GM23338 (cell line): ENCODE results near the gene OGG1. TPM values are rescaled to one million over a fixed set of nuclear protein-coding genes. Genes with fewer than 3 reads are reported as not detected.

ENCODE experiments used
- ATAC-seq: fragments of 200-7000 bp; cut with Tn5 transposase; 3 replicates; pipeline ENCODE4 v1.9.1; 2020
- DNase-seq: peaks from one replicate; pipeline ENCODE4 v3.0.0-alpha.2; 2015; ENCODE audit warnings: low spot score
- H2AFZ ChIP-seq: fragments of 200-600 bp; sonication (generic); 2 replicates; pipeline ENCODE4 v1.8.0; 2016; ENCODE audit warnings: antibody characterized with exemption, mild to moderate bottlenecking, moderate library complexity
- H3F3A ChIP-seq: fragments of 200-600 bp; sonication (generic); replicated peaks from 2 replicates; pipeline ENCODE4 v1.8.0; 2017; ENCODE audit warnings: antibody characterized with exemption, mixed run types, low read depth
- H3K27ac ChIP-seq: fragments of 200-600 bp; sonication (generic); 2 replicates; pipeline ENCODE4 v1.6.1; 2016; ENCODE audit warnings: low read depth
- H3K27me3 ChIP-seq: fragments of 200-600 bp; sonication (generic); 2 replicates; pipeline ENCODE4 v1.8.0; 2016; ENCODE audit warnings: mild to moderate bottlenecking, mixed run types, moderate library complexity; ENCODE audit not compliant: insufficient read depth
- H3K36me3 ChIP-seq: fragments of 200-600 bp; sonication (generic); 2 replicates; pipeline ENCODE4 v1.8.0; 2016; ENCODE audit warnings: mild to moderate bottlenecking; ENCODE audit not compliant: insufficient read depth
- H3K4me1 ChIP-seq: fragments of 200-600 bp; sonication (generic); 2 replicates; pipeline ENCODE4 v1.8.0; 2016; ENCODE audit warnings: mild to moderate bottlenecking, moderate library complexity; ENCODE audit not compliant: insufficient read depth
- H3K4me2 ChIP-seq: fragments of 200-600 bp; sonication (generic); 2 replicates; pipeline ENCODE4 v1.7.1; 2017; ENCODE audit warnings: mixed run types
- H3K4me3 ChIP-seq: fragments of 200-600 bp; sonication (generic); 2 replicates; pipeline ENCODE4 v1.6.1; 2016; ENCODE audit warnings: mixed run types
- H3K79me2 ChIP-seq: fragments of 200-600 bp; sonication (generic); replicated peaks from 2 replicates; pipeline ENCODE4 v1.8.0; 2017; ENCODE audit warnings: mild to moderate bottlenecking; ENCODE audit not compliant: insufficient read depth
- H3K9me2 ChIP-seq: fragments of 200-600 bp; sonication (generic); 2 replicates; pipeline ENCODE4 v1.8.0; 2017; ENCODE audit not compliant: insufficient read depth
- H4K20me1 ChIP-seq: fragments of 200-600 bp; sonication (generic); replicated peaks from 2 replicates; pipeline ENCODE4 v1.8.0; 2017; ENCODE audit warnings: mild to moderate bottlenecking; ENCODE audit not compliant: insufficient read depth
- H3K27ac Mint-ChIP-seq: 2 replicates; pipeline ENCODE4 v1.8.0; 2020; ENCODE audit warnings: inconsistent platforms, mild to moderate bottlenecking, moderate library complexity, mixed read lengths
- H3K27me3 Mint-ChIP-seq: 3 replicates; pipeline ENCODE4 v1.8.0; 2022; ENCODE audit warnings: low read depth, mild to moderate bottlenecking, moderate library complexity, mixed read lengths, inconsistent platforms; ENCODE audit not compliant: insufficient read depth, poor library complexity
- H3K36me3 Mint-ChIP-seq: 3 replicates; pipeline ENCODE4 v1.8.0; 2021; ENCODE audit warnings: low read depth, mild to moderate bottlenecking, inconsistent platforms, moderate library complexity, mixed read lengths
- H3K4me1 Mint-ChIP-seq: 3 replicates; pipeline ENCODE4 v1.8.0; 2020; ENCODE audit warnings: mild to moderate bottlenecking, inconsistent platforms, mixed read lengths
- H3K4me3 Mint-ChIP-seq: 3 replicates; pipeline ENCODE4 v1.8.0; 2021; ENCODE audit warnings: moderate library complexity, mild to moderate bottlenecking, inconsistent platforms, mixed read lengths
- H3K9me3 Mint-ChIP-seq: 3 replicates; pipeline ENCODE4 v1.8.0; 2020; ENCODE audit warnings: moderate library complexity, mild to moderate bottlenecking, inconsistent platforms, mixed read lengths
- CREB1 ChIP-seq: fragments of 250-450 bp; sonication (Bioruptor Pico); IDR thresholded peaks from 2 replicates; pipeline ENCODE4 v1.5.0; 2020; ENCODE audit warnings: low read depth, mild to moderate bottlenecking, moderate library complexity
- CTCF ChIP-seq, 2 experiments: fragments of 200-600 bp in 1 of 2; sonication (generic) in 1 of 2; conservative IDR thresholded peaks; 2 replicates each; pipeline versions ENCODE4 v1.5.1 to v1.6.1; 2016 to 2017; ENCODE audit warnings: antibody characterized with exemption in 2 of 2, low read depth in 2 of 2, mild to moderate bottlenecking in 2 of 2, moderate library complexity in 1 of 2
- EZH2 ChIP-seq: fragments of 200-600 bp; sonication (generic); IDR thresholded peaks from one replicate; pipeline ENCODE4 v1.8.0; 2017; ENCODE audit warnings: antibody characterized with exemption, mild to moderate bottlenecking, low read depth; ENCODE audit not compliant: unreplicated experiment
- EZH2phosphoT487 ChIP-seq: fragments of 200-600 bp; sonication (generic); IDR thresholded peaks from one replicate; pipeline ENCODE4 v1.8.1; 2018; ENCODE audit warnings: antibody characterized with exemption; ENCODE audit not compliant: unreplicated experiment
- JUNB ChIP-seq: IDR thresholded peaks from one replicate; pipeline ENCODE4 v1.6.1; 2016; ENCODE audit warnings: antibody characterized with exemption; ENCODE audit not compliant: unreplicated experiment
- NANOG ChIP-seq: IDR thresholded peaks from 2 replicates; pipeline ENCODE4 v1.6.1; 2016; ENCODE audit warnings: antibody characterized with exemption, borderline replicate concordance
- POLR2AphosphoS5 ChIP-seq: IDR thresholded peaks from 2 replicates; pipeline ENCODE4 v1.6.1; 2016; ENCODE audit warnings: antibody characterized with exemption, low read depth
- REST ChIP-seq: IDR thresholded peaks from one replicate; pipeline ENCODE4 v1.6.1; 2018; ENCODE audit warnings: antibody characterized with exemption; ENCODE audit not compliant: unreplicated experiment
- STAT1 ChIP-seq: IDR thresholded peaks from one replicate; pipeline ENCODE4 v1.6.1; 2016; ENCODE audit warnings: antibody characterized with exemption; ENCODE audit not compliant: unreplicated experiment
- ZNF114 ChIP-seq: fragments of 250-450 bp; sonication (Bioruptor Pico); IDR thresholded peaks from 2 replicates; pipeline ENCODE4 v1.5.0; 2020; ENCODE audit warnings: mild to moderate bottlenecking, moderate library complexity
- ZNF331 ChIP-seq: fragments of 250-450 bp; sonication (Bioruptor Pico); IDR thresholded peaks from 2 replicates; pipeline ENCODE4 v1.5.0; 2020; ENCODE audit warnings: low read depth, mild to moderate bottlenecking, moderate library complexity
- polyA plus RNA-seq: library from polyadenylated mRNA; unstranded; fragments of >200 nt; fragmentation: Nextera tagmentation; extraction: Ambion mirVana; gene quantifications from 2 replicates; pipeline ENCODE4 v1.2.1, GENCODE V29; 2016
- total RNA-seq: library from RNA; depleted of rRNA; stranded (reverse); fragments of >200 nt; shearing (Covaris generic); gene quantifications from 2 replicates; pipeline ENCODE4 v1.2.3, GENCODE V29; 2014
- TF ChIP-seq, protein P1 (sequence below): IDR thresholded peaks from 2 replicates; pipeline ENCODE4 v1.6.1; 2016; ENCODE audit warnings: antibody characterized with exemption

OGG1 gene
- total and polyA plus RNA-seq, 2 experiments from 2014 or later, result 20.6 to 27.6 TPM

DNA sequence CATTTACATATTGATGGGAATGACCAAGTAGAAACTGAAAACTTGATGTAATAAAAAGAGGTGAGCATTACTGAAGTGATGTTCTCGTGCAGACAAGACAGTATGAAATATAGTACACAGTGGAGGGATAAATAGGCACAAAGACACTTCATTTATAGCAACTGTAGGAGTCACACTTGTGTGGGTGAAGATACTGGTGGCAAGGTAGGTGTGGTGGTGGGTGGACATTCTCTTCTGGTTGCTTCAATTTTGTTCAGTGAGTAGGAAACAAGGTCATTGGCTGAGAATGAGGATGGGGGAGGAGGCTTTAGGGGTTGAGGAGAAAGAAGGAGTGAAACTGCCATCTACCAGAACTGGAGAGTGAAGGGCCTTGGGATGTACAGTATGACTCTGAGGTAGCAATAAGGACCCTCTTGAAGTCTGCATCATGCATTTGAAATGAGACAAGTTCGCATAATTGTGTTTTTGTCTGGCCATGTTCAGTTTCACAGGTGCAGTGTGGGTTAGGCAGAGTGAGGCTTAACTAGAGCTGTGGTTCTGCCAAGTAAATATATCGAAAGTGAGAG lies 39.5 kb upstream of the OGG1 start:
- Histone ChIP-seq H3K4me1 (no peaks in the 10 kb centered on the region), H4K20me1 (no peaks in the 10 kb centered on the region), H3K36me3 (no peaks in the 10 kb centered on the region), H2AFZ (no peak overlapping the region), H3K4me2 (no peak overlapping the region), H3K9me2 (no peaks in the 10 kb centered on the region), H3F3A (no peaks in the 10 kb centered on the region), H3K79me2 (no peaks in the 10 kb centered on the region), H3K27me3 (no peaks in the 10 kb centered on the region), H3K4me3 (no peak overlapping the region), H3K27ac (no peak overlapping the region)
- no peak for ATAC-seq
- Mint-ChIP-seq H3K27ac (no peak overlapping the region), H3K4me3 (no peak overlapping the region), H3K4me1 (peaks cover 10% of the 10 kb centered on the region), H3K9me3 (no peaks in the 10 kb centered on the region), H3K36me3 (no peaks in the 10 kb centered on the region; the same call in 2 of the 3 replicates), H3K27me3 (peaks cover 7% of the 10 kb centered on the region)
- no peak for DNase-seq
- TF ChIP-seq ZNF331 (no peak), JUNB (no peak), CTCF (conservative IDR thresholded peaks at IDR 0.05; ENCODE audit: low read depth in 2 of 2) (no peak), STAT1 (no peak), EZH2 (no peak), NANOG (no peak), ZNF114 (no peak)

- no peaks in the 10 kb centered on the region for H4K20me1 ChIP-seq
- H3K4me2 ChIP-seq, result no peak overlapping the region
- Mint-ChIP-seq H3K36me3 (no peaks in the 10 kb centered on the region; the same call in 2 of the 3 replicates), H3K27me3 (peaks cover 3% of the 10 kb centered on the region), H3K9me3 (no peaks in the 10 kb centered on the region), H3K4me3 (no peak overlapping the region), H3K4me1 (peaks cover 5% of the 10 kb centered on the region; the same call in 2 of the 3 replicates), H3K27ac (no peak overlapping the region)
- H3K36me3 ChIP-seq, result no peaks in the 10 kb centered on the region
- no peaks in the 10 kb centered on the region for H3K4me1 ChIP-seq
- no peak overlapping the region for H3K4me3 ChIP-seq
- ATAC-seq (no peak), DNase-seq (no peak)
- no peaks in the 10 kb centered on the region for H3K79me2 ChIP-seq
- H2AFZ ChIP-seq, result no peak overlapping the region
- no peaks in the 10 kb centered on the region for H3F3A ChIP-seq
- no peak overlapping the region for H3K27ac ChIP-seq
- no peaks in the 10 kb centered on the region for H3K27me3 ChIP-seq
- H3K9me2 ChIP-seq, result no peaks in the 10 kb centered on the region
- TF ChIP-seq REST (no peak), EZH2 (no peak), STAT1 (no peak), CREB1 (CRISPR knock-in tag) (no peak), POLR2AphosphoS5 (no peak), EZH2phosphoT487 (no peak), CTCF (conservative IDR thresholded peaks at IDR 0.05; ENCODE audit: low read depth in 2 of 2) (no peak), ZNF331 (no peak), NANOG (no peak)
- TF ChIP-seq, protein P1, sequence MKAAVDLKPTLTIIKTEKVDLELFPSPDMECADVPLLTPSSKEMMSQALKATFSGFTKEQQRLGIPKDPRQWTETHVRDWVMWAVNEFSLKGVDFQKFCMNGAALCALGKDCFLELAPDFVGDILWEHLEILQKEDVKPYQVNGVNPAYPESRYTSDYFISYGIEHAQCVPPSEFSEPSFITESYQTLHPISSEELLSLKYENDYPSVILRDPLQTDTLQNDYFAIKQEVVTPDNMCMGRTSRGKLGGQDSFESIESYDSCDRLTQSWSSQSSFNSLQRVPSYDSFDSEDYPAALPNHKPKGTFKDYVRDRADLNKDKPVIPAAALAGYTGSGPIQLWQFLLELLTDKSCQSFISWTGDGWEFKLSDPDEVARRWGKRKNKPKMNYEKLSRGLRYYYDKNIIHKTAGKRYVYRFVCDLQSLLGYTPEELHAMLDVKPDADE, result no peak
Measured at GRCh38 chr3:9712415-9712814, 37.3 kb upstream of the OGG1 start.
